SK-N-SH treated with all-trans-retinoic acid at 6 μM for 48 hours (cell line): ENCODE data around the gene SLC6A3.

Experiments
- ATAC-seq: fragments of 200-7000 bp; cut with Tn5 transposase; 3 replicates; pipeline ENCODE4 v1.9.1; 2020; ENCODE audit warnings: mild to moderate bottlenecking, moderate library complexity
- ARNTL ChIP-seq: fragments of 450-650 bp; formaldehyde crosslinking; IDR thresholded peaks from 2 replicates; pipeline ENCODE4 v1.5.0; 2020; ENCODE audit warnings: low read depth, mild to moderate bottlenecking, moderate library complexity, borderline replicate concordance
- CSDC2 ChIP-seq: fragments of 250-450 bp; sonication (Bioruptor Pico); IDR thresholded peaks from 2 replicates; pipeline ENCODE4 v1.5.0; 2020; ENCODE audit warnings: mild to moderate bottlenecking, moderate library complexity
- CSRNP3 ChIP-seq: fragments of 250-450 bp; sonication (Bioruptor Pico); IDR thresholded peaks from 2 replicates; pipeline ENCODE4 v1.5.1; 2021; ENCODE audit warnings: mild to moderate bottlenecking, moderate library complexity
- ESRRG ChIP-seq: fragments of 250-450 bp; sonication (Bioruptor Pico); IDR thresholded peaks from 2 replicates; pipeline ENCODE4 v1.6.1; 2021; ENCODE audit warnings: mild to moderate bottlenecking
- ISL1 ChIP-seq: fragments of 250-450 bp; sonication (Bioruptor Pico); IDR thresholded peaks from 2 replicates; pipeline ENCODE4 v2.1.2; 2022; ENCODE audit warnings: mild to moderate bottlenecking, moderate library complexity
- OSR1 ChIP-seq: fragments of 250-450 bp; sonication (Bioruptor Pico); IDR thresholded peaks from 2 replicates; pipeline ENCODE4 v1.8.0; 2022; ENCODE audit warnings: moderate library complexity, mild to moderate bottlenecking, inconsistent platforms
- PATZ1 ChIP-seq: fragments of 250-450 bp; sonication (Bioruptor Pico); IDR thresholded peaks from 2 replicates; pipeline ENCODE4 v1.8.0; 2020; ENCODE audit warnings: mild to moderate bottlenecking, moderate library complexity, borderline replicate concordance
- POU6F1 ChIP-seq: fragments of 250-450 bp; sonication (Bioruptor Pico); IDR thresholded peaks from 2 replicates; pipeline ENCODE4 v1.8.0; 2021; ENCODE audit warnings: low read depth, mild to moderate bottlenecking, moderate library complexity, borderline replicate concordance
- PPARA ChIP-seq: fragments of 250-450 bp; sonication (Bioruptor Pico); IDR thresholded peaks from 2 replicates; pipeline ENCODE4 v1.5.0; 2020; ENCODE audit warnings: mild to moderate bottlenecking, borderline replicate concordance
- RARB ChIP-seq: fragments of 250-450 bp; sonication (Bioruptor Pico); IDR thresholded peaks from 2 replicates; pipeline ENCODE4 v1.8.0; 2021; ENCODE audit warnings: mild to moderate bottlenecking, moderate library complexity
- TCF4 ChIP-seq: fragments of 250-450 bp; sonication (Bioruptor Pico); IDR thresholded peaks from 2 replicates; pipeline ENCODE4 v1.8.0; 2021; ENCODE audit warnings: mild to moderate bottlenecking, moderate library complexity, borderline replicate concordance
- TOX ChIP-seq: fragments of 250-450 bp; sonication (Bioruptor Pico); IDR thresholded peaks from 2 replicates; pipeline ENCODE4 v1.8.0; 2021; ENCODE audit warnings: mild to moderate bottlenecking, moderate library complexity, borderline replicate concordance
- TSHZ2 ChIP-seq: fragments of 250-450 bp; sonication (Bioruptor Pico); IDR thresholded peaks from 2 replicates; pipeline ENCODE4 v1.5.0; 2020; ENCODE audit warnings: mild to moderate bottlenecking, moderate library complexity
- ZC3H10 ChIP-seq: fragments of 250-450 bp; sonication (Bioruptor Pico); IDR thresholded peaks from 2 replicates; pipeline ENCODE4 v1.5.1; 2021; ENCODE audit warnings: mild to moderate bottlenecking, moderate library complexity
- ZFP3 ChIP-seq: fragments of 250-450 bp; sonication (Bioruptor Pico); IDR thresholded peaks from 2 replicates; pipeline ENCODE4 v1.5.0; 2020; ENCODE audit warnings: mild to moderate bottlenecking, moderate library complexity
- ZFP30 ChIP-seq: fragments of 450-650 bp; formaldehyde crosslinking; IDR thresholded peaks from 2 replicates; pipeline ENCODE4 v1.5.0; 2022; ENCODE audit warnings: mild to moderate bottlenecking, moderate library complexity
- ZNF565 ChIP-seq: fragments of 450-650 bp; formaldehyde crosslinking; conservative IDR thresholded peaks from 2 replicates; pipeline ENCODE4 v1.5.0; 2020; ENCODE audit warnings: low read depth, mild to moderate bottlenecking, moderate library complexity

The SLC6A3 gene

GRCh38 chr5:1357946-1358725 lies 87.1 kb downstream of the SLC6A3 start (continued):
- TF ChIP-seq TCF4 (CRISPR knock-in tag) = no peak

- no peak for ATAC-seq
Measured at GRCh38 chr5:1356873-1357787, 88.1 kb downstream of the SLC6A3 start.

More at GRCh38 chr5:1356873-1357787, 88.1 kb downstream of the SLC6A3 start:
- TF ChIP-seq TSHZ2 (no peak), ZFP3 (CRISPR knock-in tag) (no peak), PATZ1 (CRISPR knock-in tag) (no peak), ZNF565 (CRISPR knock-in tag) (no peak), ESRRG (no peak), ZC3H10 (no peak), CSRNP3 (no peak), TOX (CRISPR knock-in tag) (no peak), ISL1 (CRISPR knock-in tag) (no peak), RARB (CRISPR knock-in tag) (no peak), CSDC2 (CRISPR knock-in tag) (no peak), TCF4 (CRISPR knock-in tag) (no peak), OSR1 (CRISPR knock-in tag) (no peak), PPARA (CRISPR knock-in tag) (no peak), ZFP30 (CRISPR knock-in tag) (no peak), ARNTL (CRISPR knock-in tag) (no peak), POU6F1 (CRISPR knock-in tag) (no peak)
